SK-N-SH (cell line): ENCODE measurements around the gene SERPINH1. TPM values are rescaled to one million over a fixed set of nuclear protein-coding genes. Genes with fewer than 3 reads are reported as not detected.

ENCODE experiments used
- CTCF ChIA-PET: fragments of 300-600, 350-600 bp; formaldehyde crosslinking; extraction: SDS; loops from one replicate; lab custom pipeline; 2021; lab: Yijun Ruan, JAX
- POLR2A ChIA-PET: fragments of 350-600 bp; sonication (Branson Sonifier 250); formaldehyde crosslinking; extraction: SDS; loops from one replicate; lab custom pipeline; 2020; ENCODE audit warnings: antibody characterized with exemption, inconsistent platforms; lab: Yijun Ruan, JAX
- DNase-seq: peaks from one replicate; pipeline ENCODE4 v3.0.0; 2012
- H2AFZ ChIP-seq: fragments of 200-600 bp; sonication (generic); 2 replicates; pipeline ENCODE4 v1.8.1; 2016; ENCODE audit warnings: antibody characterized with exemption, mild to moderate bottlenecking, low read depth
- H3F3A ChIP-seq: fragments of 200-600 bp; sonication (generic); replicated peaks from 2 replicates; pipeline ENCODE3; 2016; ENCODE audit warnings: antibody characterized with exemption, mild to moderate bottlenecking; ENCODE audit not compliant: insufficient read depth
- H3K27ac ChIP-seq, 2 experiments: fragments of 200-500 bp in 1 of 2; fragments of 200-600 bp in 1 of 2; sonication (Bioruptor generic) in 1 of 2; sonication (generic), shearing (Covaris generic) in 1 of 2; 2 replicates each; pipeline versions ENCODE4 v1.5.1 to v1.6.1; 2014 to 2016; ENCODE audit warnings: low read depth in 2 of 2, inconsistent platforms in 1 of 2, low read length in 1 of 2, mild to moderate bottlenecking in 1 of 2, mixed read lengths in 1 of 2
- H3K27me3 ChIP-seq: fragments of 200-600 bp; sonication (generic), shearing (Covaris generic); 2 replicates; pipeline ENCODE4 v1.6.1; 2016; ENCODE audit warnings: mixed run types; ENCODE audit not compliant: insufficient read depth
- H3K36me3 ChIP-seq, 2 experiments: fragments of 200-500 bp in 1 of 2; fragments of 200-600 bp in 1 of 2; sonication (Bioruptor generic) in 1 of 2; sonication (generic) in 1 of 2; replicated peaks in 1 of 2; 2 replicates each; pipeline versions ENCODE3 to v1.5.1; 2014 to 2016; ENCODE audit warnings: low read length in 1 of 2, mild to moderate bottlenecking in 1 of 2; ENCODE audit not compliant: insufficient read depth in 2 of 2, control insufficient read depth in 1 of 2
- H3K4me1 ChIP-seq, 2 experiments: fragments of 200-500 bp in 1 of 2; fragments of 200-600 bp in 1 of 2; sonication (Bioruptor generic) in 1 of 2; sonication (generic), shearing (Covaris generic) in 1 of 2; 2 replicates each; pipeline versions ENCODE4 v1.5.1 to v1.6.1; 2014 to 2016; ENCODE audit warnings: low read depth in 1 of 2, low read length in 1 of 2, mixed run types in 1 of 2; ENCODE audit not compliant: insufficient read depth in 2 of 2, control insufficient read depth in 1 of 2
- H3K4me2 ChIP-seq: fragments of 200-600 bp; sonication (generic), shearing (Covaris generic); 2 replicates; pipeline ENCODE4 v1.6.1; 2017; ENCODE audit warnings: mixed run types
- H3K4me3 ChIP-seq, 2 experiments: fragments of 200-500 bp in 1 of 2; fragments of 200-600 bp in 1 of 2; sonication (Bioruptor generic) in 1 of 2; sonication (generic), shearing (Covaris generic) in 1 of 2; 2 replicates each; pipeline versions ENCODE4 v1.5.1 to v1.8.1; 2014 to 2016; ENCODE audit warnings: low read depth in 2 of 2, inconsistent platforms in 1 of 2, low read length in 1 of 2, mild to moderate bottlenecking in 1 of 2, mixed read lengths in 1 of 2, moderate library complexity in 1 of 2
- H3K79me2 ChIP-seq: fragments of 200-600 bp; sonication (generic); 2 replicates; pipeline ENCODE4 v1.8.1; 2017; ENCODE audit warnings: mild to moderate bottlenecking; ENCODE audit not compliant: insufficient read depth
- H3K9ac ChIP-seq: fragments of 200-600 bp; sonication (generic); 2 replicates; pipeline ENCODE4 v1.6.1; 2017; ENCODE audit warnings: mixed run types
- H3K9me2 ChIP-seq: fragments of 200-600 bp; sonication (generic); 2 replicates; pipeline ENCODE4 v1.6.1; 2017; ENCODE audit warnings: mixed run types
- H3K9me3 ChIP-seq: fragments of 200-600 bp; sonication (generic); 2 replicates; pipeline ENCODE4 v1.6.1; 2017; ENCODE audit warnings: mixed run types, mild to moderate bottlenecking, moderate library complexity
- H4K20me1 ChIP-seq: fragments of 200-600 bp; sonication (generic); 2 replicates; pipeline ENCODE4 v1.6.1; 2017; ENCODE audit warnings: mild to moderate bottlenecking, mixed run types; ENCODE audit not compliant: insufficient read depth
- EP300 ChIP-seq, 2 experiments: IDR thresholded peaks; 2 replicates each; pipeline versions ENCODE4 v1.4.0 to v1.6.1; 2012; ENCODE audit warnings: borderline replicate concordance in 1 of 2, low read depth in 1 of 2, low read length in 1 of 2
- FOSL2 ChIP-seq: IDR thresholded peaks from 2 replicates; pipeline ENCODE4 v1.4.0; 2012; ENCODE audit warnings: low read depth, mild to moderate bottlenecking, moderate library complexity, borderline replicate concordance
- FOXJ3 ChIP-seq: sonication (generic); formaldehyde crosslinking; IDR thresholded peaks from 2 replicates; pipeline ENCODE4 v1.5.1; 2020; ENCODE audit warnings: mild to moderate bottlenecking, missing genetic modification reagents
- FOXM1 ChIP-seq: IDR thresholded peaks from 2 replicates; pipeline ENCODE4 v1.4.0; 2012; ENCODE audit warnings: low read depth, mild to moderate bottlenecking
- GABPA ChIP-seq: IDR thresholded peaks from 2 replicates; pipeline ENCODE4 v1.4.0; 2012; ENCODE audit warnings: low read depth, mild to moderate bottlenecking
- IRF3 ChIP-seq: fragments of 150-350 bp; IDR thresholded peaks from 2 replicates; pipeline ENCODE4 v1.6.1; 2016; ENCODE audit warnings: mild to moderate bottlenecking, low read depth, low read length
- JUND ChIP-seq: IDR thresholded peaks from 2 replicates; pipeline ENCODE4 v1.4.0; 2012
- MAX ChIP-seq: IDR thresholded peaks from 2 replicates; pipeline ENCODE4 v1.4.0; 2012; ENCODE audit warnings: low read depth
- NFIC ChIP-seq: IDR thresholded peaks from 2 replicates; pipeline ENCODE4 v1.4.0; 2012; ENCODE audit warnings: borderline replicate concordance
- PBX3 ChIP-seq: IDR thresholded peaks from 2 replicates; pipeline ENCODE4; 2012
- POLR2AphosphoS5 ChIP-seq: IDR thresholded peaks from 2 replicates; pipeline ENCODE4 v1.6.1; 2012; ENCODE audit warnings: low read depth, low read length
- RAD21 ChIP-seq: IDR thresholded peaks from 2 replicates; pipeline ENCODE4 v1.6.1; 2012; ENCODE audit warnings: mild to moderate bottlenecking, low read length
- REST ChIP-seq: IDR thresholded peaks from 2 replicates; pipeline ENCODE4 v1.6.1; 2012; ENCODE audit warnings: mild to moderate bottlenecking, low read depth, low read length, moderate library complexity
- RFX5 ChIP-seq: IDR thresholded peaks from 2 replicates; pipeline ENCODE4 v1.6.1; 2012; ENCODE audit warnings: mild to moderate bottlenecking, improper control_type of control experiment, low read length
- SIN3A ChIP-seq: IDR thresholded peaks from 2 replicates; pipeline ENCODE4 v1.6.1; 2012; ENCODE audit warnings: low read depth, mild to moderate bottlenecking, low read length, moderate library complexity, borderline replicate concordance
- TCF12 ChIP-seq: IDR thresholded peaks from 2 replicates; pipeline ENCODE4 v1.4.0; 2012
- TEAD4 ChIP-seq: IDR thresholded peaks from 2 replicates; pipeline ENCODE4 v1.4.0; 2012; ENCODE audit warnings: mild to moderate bottlenecking, borderline replicate concordance; ENCODE audit not compliant: insufficient read depth
- USF2 ChIP-seq: fragments of 150-350 bp; IDR thresholded peaks from 2 replicates; pipeline ENCODE4 v1.6.1; 2017; ENCODE audit warnings: antibody characterized with exemption, low read length, low read depth, borderline replicate concordance
- WGBS: methylation state at CpG from one replicate; pipeline ENCODE4 v1.1.6; 2017; ENCODE audit warnings: low lambda C conversion rate; 5-methylcytosine and 5-hydroxymethylcytosine counted together
- polyA plus RNA-seq, 3 experiments: library from polyadenylated mRNA; depleted of rRNA; stranded (reverse); fragments of >200 nt; gene quantifications; 2 replicates each; pipeline ENCODE4 v1.2.3, GENCODE V29; 2012

The SERPINH1 gene
- polyA plus RNA-seq, 1 of the 3 experiments (the other 2 are of a cell fraction) = 293 TPM

GRCh38 chr11:75556275-75556674 lies 5.8 kb upstream of the SERPINH1 start:
- no peak overlapping the region for H2AFZ ChIP-seq
- no peak overlapping the region for H3K4me2 ChIP-seq
- H4K20me1 ChIP-seq = no peaks in the 10 kb centered on the region
- H3K27me3 ChIP-seq = no peaks in the 10 kb centered on the region
- TF ChIP-seq TEAD4 (no peak), USF2 (no peak), FOXM1 (no peak), IRF3 (no peak), FOXJ3 (CRISPR knock-in tag) (no peak), FOSL2 (no peak), JUND (no peak), RFX5 (no peak), GABPA (no peak), PBX3 (no peak), EP300 (IDR thresholded peaks at IDR 0.05; ENCODE audit: borderline replicate concordance in 1 of 2, low read depth in 1 of 2, low read length in 1 of 2) (no peak)
- TF ChIP-seq, all 33 proteins: peak for 0
- peaks cover 40 to 60% of the 10 kb centered on the region in 2 experiments for H3K4me1 ChIP-seq
- H3K9me3 ChIP-seq = no peaks in the 10 kb centered on the region
- 90% methylated on average over 3 of the region's 3 CpGs for whole genome bisulfite sequencing
- no peaks in the 10 kb centered on the region for H3K79me2 ChIP-seq
- no peak overlapping the region for H3K4me3 ChIP-seq
- no peak overlapping the region for H3K9ac ChIP-seq
- peaks cover 16% of the 10 kb centered on the region for H3F3A ChIP-seq
- no peaks in the 10 kb centered on the region for H3K9me2 ChIP-seq
- POLR2A ChIA-PET = interaction anchor here (3.6 kb wide), 1 partner anchor 27 kb away, joined by 39 read pairs; no protein-coding TSS in a partner anchor
- H3K27ac ChIP-seq = no peak overlapping the region
- DNase-seq = no peak
- no peaks in the 10 kb centered on the region for H3K36me3 ChIP-seq
- CTCF ChIA-PET = interaction anchor here (1.4 kb wide), 1 partner anchor 22 kb away, joined by 4 read pairs; no protein-coding TSS in a partner anchor

GRCh38 chr11:75557666-75558494 lies 4.2 kb upstream of the SERPINH1 start:
- H3K27me3 ChIP-seq = no peaks in the 10 kb centered on the region
- DNase-seq = no peak
- H3K79me2 ChIP-seq = peaks cover 8% of the 10 kb centered on the region
- no peaks in the 10 kb centered on the region for H4K20me1 ChIP-seq
- no peaks in the 10 kb centered on the region for H3K9me3 ChIP-seq
- peaks cover 16% of the 10 kb centered on the region for H3F3A ChIP-seq
- no peak overlapping the region for H3K4me3 ChIP-seq
- H3K4me1 ChIP-seq = peaks cover 40 to 63% of the 10 kb centered on the region in 2 experiments
- ChIA-PET CTCF (interaction anchor here (1.6 to 5.2 kb wide), 2 partner anchors 11 to 19 kb away, joined by 4 to 41 read pairs; no protein-coding TSS in a partner anchor), POLR2A (no interaction called here)
- WGBS = 52% methylated on average over 12 of the region's 17 CpGs
- H3K9me2 ChIP-seq = no peaks in the 10 kb centered on the region
- peak overlapping the region; percentile 72 to 91 for H3K27ac ChIP-seq
- H2AFZ ChIP-seq = peak overlapping the region; percentile 50; the same call in 1 of the 2 replicates
- H3K4me2 ChIP-seq = peak overlapping the region; percentile 36; the same call in 1 of the 2 replicates
- no peaks in the 10 kb centered on the region for H3K36me3 ChIP-seq
- H3K9ac ChIP-seq = no peak overlapping the region; the same call in 1 of the 2 replicates
- TF ChIP-seq NFIC (peak; percentile 86), SIN3A (peak; percentile 60; the same call in 1 of the 2 replicates), RAD21 (no peak), TCF12 (peak; percentile 68; the same call in 1 of the 2 replicates), POLR2AphosphoS5 (peak; percentile 31; the same call in 1 of the 2 replicates), TEAD4 (0 out of 2 replicates have a peak, but pooled peaks have one; percentile 41), FOSL2 (peak; percentile 80; the same call in 1 of the 2 replicates), RFX5 (no peak), JUND (peak; percentile 57; the same call in 1 of the 2 replicates), REST (0 out of 2 replicates have a peak, but pooled peaks have one; percentile 49), FOXM1 (no peak), MAX (peak; percentile 80)
